ENCODE results near the gene EVPL.
A peak's percentile ranks its signal among the peaks of the same experiment; 100 is the strongest.

EVPL gene

GRCh38 chr17:76075364-76076145 is 48.4 kb upstream of the EVPL start:
- no peak overlapping the region for H3K4me3 ChIP-seq (ENCODE audit: low read depth, low read length)
- H3K4me1 ChIP-seq (ENCODE audit: control insufficient read depth, insufficient read depth, low read length), result peaks cover 11% of the 10 kb centered on the region
- H3K9me3 ChIP-seq (ENCODE audit: control insufficient read depth, insufficient read depth, low read depth, low read length), result no peaks in the 10 kb centered on the region
- CTCF ChIA-PET, result interaction anchor here (0.6 to 1.6 kb wide), 6 partner anchors 9 to 424 kb away, joined by 3 to 7 read pairs (median 4); no protein-coding TSS in a partner anchor
- POLR2A ChIA-PET, result interaction anchor here (1.4 kb wide), 1 partner anchor 61 kb away, joined by 5 read pairs; no protein-coding TSS in a partner anchor
- TF ChIP-seq ZNF239 (tag by site-specific recombination; IDR thresholded peaks at IDR 0.05) (no peak), ZBTB26 (tag by site-specific recombination; optimal IDR thresholded peaks at IDR 0.05) (peak; percentile 20), ZNF600 (tag by site-specific recombination; IDR thresholded peaks at IDR 0.05) (0 out of 2 replicates have a peak, but pooled peaks have one; percentile 16), SP3 (tag by site-specific recombination; IDR thresholded peaks at IDR 0.05) (no peak), ZNF555 (tag by site-specific recombination; conservative IDR thresholded peaks at IDR 0.05) (no peak), CTCF (tag by site-specific recombination; IDR thresholded peaks at IDR 0.05) (peak; percentile 78), ZBTB48 (tag by site-specific recombination; IDR thresholded peaks at IDR 0.05) (0 out of 2 replicates have a peak, but pooled peaks have one; percentile 29), ZNF76 (tag by site-specific recombination; IDR thresholded peaks at IDR 0.05; ENCODE audit: borderline replicate concordance, low read depth) (no peak), ZBTB49 (tag by site-specific recombination; IDR thresholded peaks at IDR 0.05; ENCODE audit: low read depth) (no peak), ZSCAN4 (tag by site-specific recombination; IDR thresholded peaks at IDR 0.05) (no peak), ZNF335 (tag by site-specific recombination; conservative IDR thresholded peaks at IDR 0.05) (peak; percentile 83), ZNF707 (tag by site-specific recombination; IDR thresholded peaks at IDR 0.05) (no peak)
- H3K27ac ChIP-seq (ENCODE audit: extremely low read depth, low read depth, low read length), result no peak overlapping the region
- H3K36me3 ChIP-seq (ENCODE audit: control insufficient read depth in 2 of 2, insufficient read depth in 1 of 2, low read length in 2 of 2), result peaks cover 0 to 3% of the 10 kb centered on the region in 2 experiments; a peak in 2 of 3 replicates

- H3K36me3 ChIP-seq (ENCODE audit: control insufficient read depth in 2 of 2, insufficient read depth in 1 of 2, low read length in 2 of 2), result peaks cover 2 to 11% of the 10 kb centered on the region in 2 experiments; a peak in 2 of 3 replicates
- peaks cover 11% of the 10 kb centered on the region for H3K4me1 ChIP-seq (ENCODE audit: control insufficient read depth, insufficient read depth, low read length)
- POLR2A ChIA-PET, result interaction anchor here (1.4 kb wide), 1 partner anchor 60 kb away, joined by 5 read pairs; no protein-coding TSS in a partner anchor
- CTCF ChIA-PET, result interaction anchor here (0.6 to 1.6 kb wide), 4 partner anchors 12 to 61 kb away, joined by 3 to 7 read pairs (median 4); no protein-coding TSS in a partner anchor
- H3K27ac ChIP-seq (ENCODE audit: extremely low read depth, low read depth, low read length), result no peak within 1 kb of the TSS
- no peaks in the 10 kb centered on the region for H3K9me3 ChIP-seq (ENCODE audit: control insufficient read depth, insufficient read depth, low read depth, low read length)
- peak within 1 kb of the TSS; percentile 7; the same call in 1 of the 2 replicates for H3K4me3 ChIP-seq (ENCODE audit: low read depth, low read length)
- TF ChIP-seq ZNF274 (IDR thresholded peaks at IDR 0.05; ENCODE audit: low read length) (no peak), ZNF274 (tag by site-specific recombination; IDR thresholded peaks at IDR 0.05; ENCODE audit: borderline replicate concordance) (no peak), ZNF211 (tag by site-specific recombination; IDR thresholded peaks at IDR 0.05; ENCODE audit: low read depth) (no peak), ZBTB6 (tag by site-specific recombination; IDR thresholded peaks at IDR 0.05) (no peak), ZNF398 (tag by site-specific recombination; IDR thresholded peaks at IDR 0.05) (no peak), EGR2 (tag by site-specific recombination; IDR thresholded peaks at IDR 0.05; ENCODE audit: low read depth) (no peak), ZNF792 (tag by site-specific recombination; IDR thresholded peaks at IDR 0.05) (no peak), ZBTB48 (tag by site-specific recombination; IDR thresholded peaks at IDR 0.05) (no peak), ZNF350 (tag by site-specific recombination; IDR thresholded peaks at IDR 0.05) (no peak), ZNF571 (tag by site-specific recombination; IDR thresholded peaks at IDR 0.05) (no peak)
These were observed 47.6 kb upstream of the EVPL start, which contains the start of gene GALR2 for GRCh38 chr17:76074390-76075363. GALR2 (plus strand) TSS chr17:76074781; CDS start chr17:76074884, 103 bp downstream.

Data from HEK293 (cell line).